Measurements from ENCODE around the gene CARD10.

- TF ChIP-seq FOXM1 (IDR thresholded peaks at IDR 0.05; ENCODE audit: low read depth) (no peak), POLR2AphosphoS5 (IDR thresholded peaks at IDR 0.05; ENCODE audit: low read depth, low read length) (no peak), TEAD4 (IDR thresholded peaks at IDR 0.05; ENCODE audit: borderline replicate concordance, insufficient read depth) (no peak), CTCF (IDR thresholded peaks at IDR 0.05) (no peak), MEF2A (IDR thresholded peaks at IDR 0.05; ENCODE audit: borderline replicate concordance, low read depth) (no peak), RXRA (IDR thresholded peaks at IDR 0.05; ENCODE audit: borderline replicate concordance, low read depth) (no peak), NRF1 (IDR thresholded peaks at IDR 0.05; ENCODE audit: low read depth, low read length) (no peak), FOXJ3 (CRISPR knock-in tag; IDR thresholded peaks at IDR 0.05) (no peak)
- TF ChIP-seq, protein P1, sequence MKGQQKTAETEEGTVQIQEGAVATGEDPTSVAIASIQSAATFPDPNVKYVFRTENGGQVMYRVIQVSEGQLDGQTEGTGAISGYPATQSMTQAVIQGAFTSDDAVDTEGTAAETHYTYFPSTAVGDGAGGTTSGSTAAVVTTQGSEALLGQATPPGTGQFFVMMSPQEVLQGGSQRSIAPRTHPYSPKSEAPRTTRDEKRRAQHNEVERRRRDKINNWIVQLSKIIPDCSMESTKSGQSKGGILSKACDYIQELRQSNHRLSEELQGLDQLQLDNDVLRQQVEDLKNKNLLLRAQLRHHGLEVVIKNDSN (IDR thresholded peaks at IDR 0.05; ENCODE audit: borderline replicate concordance, low read depth), result no peak
Measured at GRCh38 chr22:37502342-37503182, 16.7 kb downstream of the CARD10 start.

All from SK-N-SH (cell line).